Upper lobe of left lung (tissue), 6 donors: Measurements from ENCODE around the gene GMDS. TPM values are rescaled to one million over a fixed set of nuclear protein-coding genes. Genes with fewer than 3 reads are reported as not detected.

Experiments
- ATAC-seq, 2 donors: fragments of 200-7000 bp; cut with Tn5 transposase; one replicate each; pipeline ENCODE4 v1.9.1; 2022; ENCODE audit warnings: mild to moderate bottlenecking in 2 of 2, moderate library complexity in 2 of 2; ENCODE audit not compliant: low FRiP score in 2 of 2
- DNase-seq, 2 donors: peaks; one replicate each; pipeline ENCODE4 v3.0.0-alpha.2; 2019 to 2020
- H3K27ac ChIP-seq, 4 donors: fragments of 200-600 bp; sonication (generic); one replicate each; pipeline ENCODE4 v1.5.1; 2016 to 2019
- H3K27me3 ChIP-seq, 4 donors: fragments of 200-600 bp; sonication (generic); one replicate each; pipeline ENCODE4 v1.5.1; 2017 to 2019
- H3K36me3 ChIP-seq, 4 donors: fragments of 200-600 bp; sonication (generic); one replicate each; pipeline ENCODE4 v1.5.1; 2016 to 2019
- H3K4me1 ChIP-seq, 4 donors: fragments of 200-600 bp; sonication (generic); one replicate each; pipeline ENCODE4 v1.5.1; 2018 to 2019
- H3K4me3 ChIP-seq, 4 donors: fragments of 200-600 bp; sonication (generic); one replicate each; pipeline ENCODE4 v1.5.1; 2017 to 2019; ENCODE audit warnings: mild to moderate bottlenecking in 2 of 4, moderate library complexity in 1 of 4
- H3K9me3 ChIP-seq, 4 donors: fragments of 200-600 bp; sonication (generic); one replicate each; pipeline ENCODE4 v1.5.1; 2018 to 2019
- CTCF ChIP-seq, 6 experiments: fragments of 450-650 bp in 4 of 6; fragments of 200-600 bp in 2 of 6; sonication (generic) in 2 of 6; IDR thresholded peaks; one replicate each; pipeline ENCODE4 v1.5.1; 2016 to 2019; ENCODE audit warnings: antibody characterized with exemption in 6 of 6
- EP300 ChIP-seq, 4 donors: sonication (generic); formaldehyde crosslinking; IDR thresholded peaks; one replicate each; pipeline ENCODE4 v1.5.1; 2017; ENCODE audit warnings: antibody characterized with exemption in 4 of 4, control low read depth in 2 of 4
- POLR2A ChIP-seq, 4 donors: fragments of 450-650 bp; IDR thresholded peaks; one replicate each; pipeline ENCODE4 v1.5.1; 2016 to 2017; ENCODE audit warnings: antibody characterized with exemption in 4 of 4, mild to moderate bottlenecking in 2 of 4
- POLR2AphosphoS5 ChIP-seq, 2 donors: sonication (generic); formaldehyde crosslinking; IDR thresholded peaks; one replicate each; pipeline ENCODE4 v1.5.1; 2017; ENCODE audit warnings: antibody characterized with exemption in 2 of 2
- WGBS, 2 donors: methylation state at CpG; one replicate each; pipeline ENCODE4 v1.1.5; 2017 to 2018; 5-methylcytosine and 5-hydroxymethylcytosine counted together
- total RNA-seq, 6 donors: library from RNA; depleted of rRNA in 4 of 6; stranded (reverse); fragments of >200 nt in 4 of 6; gene quantifications; one replicate each; pipeline versions ENCODE4 v1.1.0 to v1.2.1, GENCODE V29; 2016 to 2021
- donor health status: DM: no; HTN: no; CAD: no; lungs with moderate emphysema.
- donor health status: DM: no; HTN: yes; CAD: no; lungs with severe emphysema.

Gene GMDS
- total RNA-seq, 6 donors from 2014 or later = 7.6 to 17.8 (median 14.1) TPM

- ATAC-seq = no peak
- no peaks in the 10 kb centered on the region for H3K9me3 ChIP-seq
- no peak for TF ChIP-seq CTCF (IDR thresholded peaks at IDR 0.05)
- no peak for TF ChIP-seq POLR2A (IDR thresholded peaks at IDR 0.05)
- no peak for TF ChIP-seq EP300 (IDR thresholded peaks at IDR 0.05)
- no peak for TF ChIP-seq POLR2AphosphoS5 (IDR thresholded peaks at IDR 0.05)
- WGBS, 2 donors = 84 to 87% methylated on average over 7 of the region's 7 CpGs
- DNase-seq = no peak
- H3K4me1 ChIP-seq = no peaks in the 10 kb centered on the region
- H3K36me3 ChIP-seq = no peaks in the 10 kb centered on the region
- H3K4me3 ChIP-seq = no peak overlapping the region
- H3K27ac ChIP-seq = no peak overlapping the region
- H3K27me3 ChIP-seq = no peaks in the 10 kb centered on the region
Measured at GRCh38 chr6:1870932-1871331, 374.5 kb downstream of the GMDS start.

GRCh38 chr6:1870251-1870650 lies 375.2 kb downstream of the GMDS start:
- no peaks in the 10 kb centered on the region for H3K27me3 ChIP-seq
- WGBS, 2 donors = 86 to 97% methylated on average over 5 of the region's 5 CpGs

DNA sequence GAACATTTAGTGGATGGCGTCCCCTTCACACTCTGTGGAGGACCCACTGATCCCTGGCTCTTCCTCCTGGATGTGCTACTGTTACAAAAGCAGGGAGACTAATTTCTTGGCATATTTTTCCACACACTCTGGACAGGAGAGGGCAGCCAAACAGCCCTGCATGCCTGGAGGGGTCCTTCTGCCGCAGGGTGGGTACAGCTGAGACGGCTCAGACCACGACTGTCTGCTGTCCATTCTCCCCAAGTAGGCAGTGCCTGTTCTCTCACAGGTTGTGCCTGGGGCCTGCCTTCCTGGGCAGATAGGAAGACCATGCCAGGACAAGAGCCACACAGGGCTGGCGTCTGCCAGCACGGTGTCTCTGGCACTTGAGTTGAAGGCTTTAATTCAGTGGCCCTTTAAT lies 375.6 kb downstream of the GMDS start:
- WGBS, 2 donors = 88 to 90% methylated on average over 3 to 6 of the region's 6 CpGs
- peak in 1 of 2 donors; percentile 18 for DNase-seq
- H3K27me3 ChIP-seq = no peaks in the 10 kb centered on the region
- TF ChIP-seq POLR2A (IDR thresholded peaks at IDR 0.05) (no peak), CTCF (IDR thresholded peaks at IDR 0.05) (no peak), EP300 (IDR thresholded peaks at IDR 0.05) (no peak), POLR2AphosphoS5 (IDR thresholded peaks at IDR 0.05) (no peak)
- no peak overlapping the region for H3K4me3 ChIP-seq
- H3K4me1 ChIP-seq = no peaks in the 10 kb centered on the region
- peak in 1 of 2 donors; percentile 27 for ATAC-seq
- H3K27ac ChIP-seq = no peak overlapping the region
- no peaks in the 10 kb centered on the region for H3K9me3 ChIP-seq
- no peaks in the 10 kb centered on the region for H3K36me3 ChIP-seq

More at GRCh38 chr6:1870251-1870650, 375.2 kb downstream of the GMDS start:
- Histone ChIP-seq H3K4me1 (no peaks in the 10 kb centered on the region), H3K4me3 (no peak overlapping the region), H3K27ac (no peak overlapping the region), H3K9me3 (no peaks in the 10 kb centered on the region), H3K36me3 (no peaks in the 10 kb centered on the region)
- DNase-seq = no peak
- ATAC-seq = peak in 1 of 2 donors; percentile 36
- TF ChIP-seq POLR2AphosphoS5 (IDR thresholded peaks at IDR 0.05) (no peak), CTCF (IDR thresholded peaks at IDR 0.05) (no peak), POLR2A (IDR thresholded peaks at IDR 0.05) (no peak)

DNA sequence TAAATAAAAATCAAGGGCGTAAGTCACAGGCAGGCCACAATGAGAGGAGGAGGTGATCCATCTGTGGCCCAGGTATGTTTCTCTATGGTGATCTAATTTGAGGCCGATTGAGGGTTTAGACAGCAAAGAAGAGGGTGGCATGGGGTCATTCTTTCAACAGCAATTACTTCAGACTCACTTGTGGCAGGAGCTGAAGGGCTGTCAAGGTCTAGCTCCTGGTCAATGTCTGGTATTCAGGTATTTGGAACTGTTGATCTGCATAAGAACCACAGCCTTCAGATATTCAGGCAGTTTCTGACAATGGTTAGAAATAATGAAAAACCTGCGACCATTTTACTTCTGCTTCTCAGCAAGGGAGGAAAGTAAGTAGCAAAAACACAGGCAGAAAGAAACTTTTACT lies 376.1 kb downstream of the GMDS start:
- H3K9me3 ChIP-seq = no peaks in the 10 kb centered on the region
- H3K4me3 ChIP-seq = no peak overlapping the region
- H3K36me3 ChIP-seq = no peaks in the 10 kb centered on the region
- no peak for TF ChIP-seq EP300 (IDR thresholded peaks at IDR 0.05)
- no peak for TF ChIP-seq POLR2A (IDR thresholded peaks at IDR 0.05)
- no peak for TF ChIP-seq CTCF (IDR thresholded peaks at IDR 0.05)
- TF ChIP-seq POLR2AphosphoS5 (IDR thresholded peaks at IDR 0.05) = no peak
- H3K27me3 ChIP-seq = no peaks in the 10 kb centered on the region
- H3K27ac ChIP-seq = no peak overlapping the region
- ATAC-seq (no peak), DNase-seq (no peak)
- H3K4me1 ChIP-seq = no peaks in the 10 kb centered on the region
- WGBS, 2 donors = 89 to 92% methylated on average over 3 of the region's 3 CpGs

DNA sequence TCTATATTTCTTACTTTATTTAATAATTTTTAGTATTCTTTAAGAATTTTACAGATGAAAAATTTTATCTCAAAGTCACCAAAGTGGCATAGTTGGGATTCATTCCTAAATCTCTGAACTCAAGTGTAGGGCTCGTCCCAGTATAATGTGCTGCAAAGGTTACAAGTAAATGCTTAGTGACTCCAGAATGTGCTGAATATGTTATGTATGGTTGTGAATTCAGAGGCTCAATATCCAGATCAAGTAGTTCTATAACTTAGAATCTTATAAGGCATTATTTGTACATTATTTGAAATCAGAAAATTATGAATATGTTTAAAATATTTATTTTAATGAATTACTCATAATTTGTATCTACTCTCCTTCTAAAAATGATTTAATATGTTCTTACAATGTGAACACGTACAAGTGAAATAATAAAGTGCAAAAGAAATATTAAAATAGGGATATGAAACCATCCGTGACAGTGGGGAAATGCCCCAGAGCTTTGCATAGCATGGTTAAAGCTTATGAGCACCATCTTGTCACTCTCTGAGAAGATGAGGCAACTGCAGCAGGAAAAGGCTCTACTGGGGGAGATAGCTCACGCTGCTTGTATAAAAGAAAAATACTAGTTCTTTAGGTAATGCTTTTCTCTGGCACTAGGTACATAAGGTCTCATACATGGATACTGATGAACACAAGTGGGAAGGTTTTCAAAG lies 376.7 kb downstream of the GMDS start:
- no peak for TF ChIP-seq CTCF (IDR thresholded peaks at IDR 0.05)
- no peak for TF ChIP-seq EP300 (IDR thresholded peaks at IDR 0.05)
- no peak for TF ChIP-seq POLR2AphosphoS5 (IDR thresholded peaks at IDR 0.05)
- no peak for TF ChIP-seq POLR2A (IDR thresholded peaks at IDR 0.05)
- H3K27me3 ChIP-seq = no peaks in the 10 kb centered on the region
- DNase-seq = no peak
- no peaks in the 10 kb centered on the region for H3K36me3 ChIP-seq
- no peak overlapping the region for H3K4me3 ChIP-seq
- H3K9me3 ChIP-seq = no peaks in the 10 kb centered on the region
- H3K27ac ChIP-seq = no peak overlapping the region
- H3K4me1 ChIP-seq = no peaks in the 10 kb centered on the region
- 86% methylated on average over 4 of the region's 4 CpGs for WGBS, 2 donors
- ATAC-seq = no peak
